Activated T-cell treated with anti-CD3 and anti-CD28 coated beads for 24 hours (primary cell): ENCODE results near the gene CEMIP.
"Not testable (repeated sequence)": the region's sequence is repeated elsewhere in the genome, so short reads cannot be mapped to it uniquely, and the experiment has no call there.

ENCODE experiments used
- DNase-seq: peaks from one replicate; pipeline ENCODE4 v3.0.0-alpha.2; 2020; ENCODE audit warnings: low read depth

The CEMIP gene

GRCh38 chr15:80758130-80758745 is 20.9 kb upstream of the CEMIP start:
- no peak for DNase-seq

- DNase-seq, result no peak
Observed at GRCh38 chr15:80760960-80761359, 18.2 kb upstream of the CEMIP start.

GRCh38 chr15:80761754-80762153 is 17.4 kb upstream of the CEMIP start:
- DNase-seq, result no peak

- DNase-seq, result not testable (repeated sequence)
Observed at GRCh38 chr15:80763235-80763634, 15.9 kb upstream of the CEMIP start.

GRCh38 chr15:80764535-80764934 is 14.6 kb upstream of the CEMIP start:
- DNase-seq, result no peak

GRCh38 chr15:80766275-80766674 is 12.9 kb upstream of the CEMIP start:
- no peak for DNase-seq

GRCh38 chr15:80768158-80768557 is 11.0 kb upstream of the CEMIP start:
- DNase-seq, result no peak

- DNase-seq, result no peak
Observed at GRCh38 chr15:80769153-80769828, 9.9 kb upstream of the CEMIP start.

GRCh38 chr15:80769829-80770705 is 9.1 kb upstream of the CEMIP start:
- no peak for DNase-seq

GRCh38 chr15:80773122-80773551 is 6.0 kb upstream of the CEMIP start:
- DNase-seq, result no peak

GRCh38 chr15:80773792-80774352 is 5.3 kb upstream of the CEMIP start:
- no peak for DNase-seq

GRCh38 chr15:80774486-80774885 is 4.7 kb upstream of the CEMIP start:
- DNase-seq, result no peak

GRCh38 chr15:80775338-80775737 is 3.8 kb upstream of the CEMIP start:
- no peak for DNase-seq

- peak; percentile 49 for DNase-seq
Observed at GRCh38 chr15:80776420-80777045, 2.6 kb upstream of the CEMIP start.

GRCh38 chr15:80777137-80777536 is 2.0 kb upstream of the CEMIP start:
- DNase-seq, result no peak

- DNase-seq, result no peak
Observed at GRCh38 chr15:80777826-80778620, 1.1 kb upstream of the CEMIP start.

GRCh38 chr15:80778621-80778963 is 578 bp upstream of the CEMIP start:
- DNase-seq, result no peak

GRCh38 chr15:80779658-80780415 is 667 bp downstream of the CEMIP start:
- no peak for DNase-seq

- DNase-seq, result no peak
Observed at GRCh38 chr15:80780416-80781221, 1.4 kb downstream of the CEMIP start.

GRCh38 chr15:80783260-80783659 is 4.1 kb downstream of the CEMIP start:
- no peak for DNase-seq
